WTC11 (cell line): ENCODE results near the gene ZMYND12.

Experiments
- CTCF ChIP-seq: fragments of 200-600 bp; IDR thresholded peaks from 2 replicates; pipeline ENCODE4 v1.8.0; 2022; ENCODE audit warnings: antibody characterized with exemption
- ESRRA ChIP-seq: sonication (generic); formaldehyde crosslinking; IDR thresholded peaks from 2 replicates; pipeline ENCODE4 v1.8.1; 2022; ENCODE audit warnings: mild to moderate bottlenecking, missing genetic modification reagents, borderline replicate concordance
- USF2 ChIP-seq: sonication (generic); formaldehyde crosslinking; IDR thresholded peaks from 2 replicates; pipeline ENCODE4 v1.8.1; 2023; ENCODE audit warnings: mild to moderate bottlenecking, missing genetic modification reagents, moderate library complexity

GRCh38 chr1:42422737-42423136, 33.1 kb downstream of the ZMYND12 start:
- TF ChIP-seq ESRRA: no peak
- TF ChIP-seq USF2: no peak
- no peak for TF ChIP-seq CTCF
